Natural killer cell (primary cell): ENCODE measurements around the gene SLC2A11. TPM values are rescaled to one million over a fixed set of nuclear protein-coding genes. Genes with fewer than 3 reads are reported as not detected.

Source experiments
- ATAC-seq, 3 donors: fragments of 150-1000 bp in 2 of 3; fragments of 200-7000 bp in 1 of 3; cut with Tn5 transposase; 1 replicate in 1 of 3; 2 replicates in 2 of 3; pipeline ENCODE4 v1.10.0; 2021; ENCODE audit warnings: mild to moderate bottlenecking in 2 of 3, moderate library complexity in 2 of 3
- DNase-seq, 2 donors: peaks; one replicate each; pipeline versions ENCODE4 v3.0.0 to v3.0.0-alpha.2; 2013 to 2021; ENCODE audit warnings: mixed read lengths in 1 of 2
- H3K27ac ChIP-seq: one replicate; pipeline ENCODE4 v1.5.1; 2013; ENCODE audit warnings: mild to moderate bottlenecking, low read length
- H3K27me3 ChIP-seq: one replicate; pipeline ENCODE4 v1.6.1; 2013; ENCODE audit warnings: low read length; ENCODE audit not compliant: control insufficient read depth, insufficient read depth
- H3K36me3 ChIP-seq: one replicate; pipeline ENCODE4 v1.6.1; 2013; ENCODE audit warnings: low read length; ENCODE audit not compliant: control insufficient read depth, insufficient read depth
- H3K4me1 ChIP-seq: one replicate; pipeline ENCODE4 v1.6.1; 2013; ENCODE audit warnings: low read length; ENCODE audit not compliant: control insufficient read depth, insufficient read depth
- H3K4me3 ChIP-seq: one replicate; pipeline ENCODE4 v1.5.1; 2013; ENCODE audit warnings: low read length
- H3K9me3 ChIP-seq: one replicate; pipeline ENCODE4 v1.6.1; 2013; ENCODE audit warnings: low read length; ENCODE audit not compliant: control insufficient read depth, insufficient read depth
- H3K27ac Mint-ChIP-seq, 2 donors: one replicate each; pipeline ENCODE4 v1.8.0; 2022; ENCODE audit warnings: mild to moderate bottlenecking in 2 of 2, mixed read lengths in 2 of 2, moderate library complexity in 1 of 2
- H3K27me3 Mint-ChIP-seq, 2 donors: one replicate each; pipeline ENCODE4 v1.8.0; 2022; ENCODE audit warnings: low read depth in 2 of 2, mixed read lengths in 2 of 2
- H3K36me3 Mint-ChIP-seq: one replicate; pipeline ENCODE4 v1.8.0; 2022; ENCODE audit warnings: mixed read lengths
- H3K4me1 Mint-ChIP-seq, 2 donors: one replicate each; pipeline ENCODE4 v1.8.0; 2022; ENCODE audit warnings: mixed read lengths in 2 of 2
- H3K4me3 Mint-ChIP-seq: one replicate; pipeline ENCODE4 v1.8.0; 2022; ENCODE audit warnings: mild to moderate bottlenecking, moderate library complexity, mixed read lengths
- H3K9me3 Mint-ChIP-seq, 2 donors: one replicate each; pipeline ENCODE4 v1.8.0; 2022; ENCODE audit warnings: mixed read lengths in 2 of 2
- WGBS: methylation state at CpG from one replicate; pipeline ENCODE4 v1.1.7; 2013; ENCODE audit warnings: missing lambda C conversion rate; ENCODE audit not compliant: insufficient coverage; 5-methylcytosine and 5-hydroxymethylcytosine counted together
- intact Hi-C: fragments of 100-400 bp; cut with micrococcal nuclease; formaldehyde crosslinking; loops from one replicate; pipeline ENCODE4 v1.14.2; 2022
- total RNA-seq, 4 donors: library from RNA; stranded (reverse); fragments of 120-200 nt in 1 of 4; gene quantifications; one replicate each; pipeline versions ENCODE4 v1.2.3 to v1.2.4, GENCODE V29; 2013 to 2022
- TF ChIP-seq, protein P1 (sequence below): fragments of 200-600 bp; IDR thresholded peaks from one replicate; pipeline ENCODE4 v1.8.0; 2022; ENCODE audit warnings: antibody characterized with exemption

SLC2A11 gene
- total RNA-seq, 3 donors from 2014 or later (not counting 1 experiment from before 2014, with no cell fraction given) = 9.2 to 14.1 (median 11.8) TPM

DNA sequence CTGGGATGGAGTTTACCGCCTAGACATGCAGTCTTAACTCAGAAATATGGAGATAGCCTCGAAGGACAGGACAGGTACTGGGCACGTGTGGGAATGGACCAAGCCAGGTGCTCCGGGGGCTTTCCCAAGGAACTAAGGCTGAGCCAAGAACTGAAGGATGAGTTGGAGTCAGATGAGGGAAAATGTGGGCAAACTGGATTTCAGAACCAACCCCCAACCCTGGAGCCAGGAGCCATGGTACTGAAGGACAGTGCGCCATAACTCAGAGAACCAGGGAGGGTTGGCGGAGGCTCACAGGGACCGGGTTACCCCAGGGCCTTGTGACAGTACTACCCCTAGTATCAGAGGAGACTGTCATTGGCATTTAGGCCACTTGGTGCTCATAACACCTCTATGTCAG lies 34.1 kb downstream of the SLC2A11 start:
- H3K27ac ChIP-seq = no peak overlapping the region
- Mint-ChIP-seq H3K9me3 (no peaks in the 10 kb centered on the region), H3K4me3 (peak overlapping the region; percentile 93), H3K4me1 (peaks cover 14 to 38% of the 10 kb centered on the region in 2 donors), H3K27ac (peak overlapping the region; percentile 90 to 96), H3K27me3 (no peaks in the 10 kb centered on the region), H3K36me3 (no peaks in the 10 kb centered on the region)
- intact Hi-C loops = no loop called here
- H3K9me3 ChIP-seq = no peaks in the 10 kb centered on the region
- ATAC-seq (no peak), DNase-seq (no peak)
- peaks cover 6% of the 10 kb centered on the region for H3K36me3 ChIP-seq
- H3K4me1 ChIP-seq = peaks cover 23% of the 10 kb centered on the region
- WGBS = 91% methylated on average over 7 of the region's 7 CpGs
- no peak overlapping the region for H3K4me3 ChIP-seq
- TF ChIP-seq, protein P1, sequence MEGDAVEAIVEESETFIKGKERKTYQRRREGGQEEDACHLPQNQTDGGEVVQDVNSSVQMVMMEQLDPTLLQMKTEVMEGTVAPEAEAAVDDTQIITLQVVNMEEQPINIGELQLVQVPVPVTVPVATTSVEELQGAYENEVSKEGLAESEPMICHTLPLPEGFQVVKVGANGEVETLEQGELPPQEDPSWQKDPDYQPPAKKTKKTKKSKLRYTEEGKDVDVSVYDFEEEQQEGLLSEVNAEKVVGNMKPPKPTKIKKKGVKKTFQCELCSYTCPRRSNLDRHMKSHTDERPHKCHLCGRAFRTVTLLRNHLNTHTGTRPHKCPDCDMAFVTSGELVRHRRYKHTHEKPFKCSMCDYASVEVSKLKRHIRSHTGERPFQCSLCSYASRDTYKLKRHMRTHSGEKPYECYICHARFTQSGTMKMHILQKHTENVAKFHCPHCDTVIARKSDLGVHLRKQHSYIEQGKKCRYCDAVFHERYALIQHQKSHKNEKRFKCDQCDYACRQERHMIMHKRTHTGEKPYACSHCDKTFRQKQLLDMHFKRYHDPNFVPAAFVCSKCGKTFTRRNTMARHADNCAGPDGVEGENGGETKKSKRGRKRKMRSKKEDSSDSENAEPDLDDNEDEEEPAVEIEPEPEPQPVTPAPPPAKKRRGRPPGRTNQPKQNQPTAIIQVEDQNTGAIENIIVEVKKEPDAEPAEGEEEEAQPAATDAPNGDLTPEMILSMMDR = no peak
- no peaks in the 10 kb centered on the region for H3K27me3 ChIP-seq

DNA sequence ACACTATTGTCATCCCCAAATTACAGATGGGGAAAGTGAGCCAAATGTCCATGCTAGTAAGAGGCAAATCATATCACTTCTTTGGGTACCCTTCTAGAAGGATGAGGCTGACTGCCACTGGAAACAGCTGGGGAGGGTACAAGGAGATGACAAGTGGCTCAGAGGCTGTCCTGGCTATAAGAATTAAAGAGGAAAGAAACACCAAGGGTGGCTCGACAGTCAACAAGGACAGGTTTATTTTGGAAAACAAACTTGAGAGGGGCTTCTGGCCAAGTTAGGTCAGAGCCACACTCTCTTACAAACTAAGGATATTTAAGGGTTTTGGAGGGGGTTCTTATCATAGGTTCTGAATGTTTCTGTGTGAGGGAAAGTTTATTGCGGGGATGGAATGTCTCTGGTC lies 34.5 kb downstream of the SLC2A11 start:
- ATAC-seq (no peak), DNase-seq (no peak)
- no peaks in the 10 kb centered on the region for H3K27me3 Mint-ChIP-seq
- peaks cover 14 to 42% of the 10 kb centered on the region in 2 donors for H3K4me1 Mint-ChIP-seq
- H3K27ac Mint-ChIP-seq = peak overlapping the region; percentile 90 to 96
- Histone ChIP-seq H3K36me3 (peaks cover 9% of the 10 kb centered on the region), H3K4me3 (no peak overlapping the region), H3K9me3 (no peaks in the 10 kb centered on the region), H3K27me3 (no peaks in the 10 kb centered on the region), H3K27ac (no peak overlapping the region), H3K4me1 (peaks cover 23% of the 10 kb centered on the region)
- intact Hi-C loops = no loop called here
- no peaks in the 10 kb centered on the region for H3K9me3 Mint-ChIP-seq
- TF ChIP-seq, protein P1 = no peak
- H3K36me3 Mint-ChIP-seq = no peaks in the 10 kb centered on the region
- 95% methylated on average over 2 of the region's 2 CpGs for WGBS
- peak overlapping the region; percentile 93 for H3K4me3 Mint-ChIP-seq

DNA sequence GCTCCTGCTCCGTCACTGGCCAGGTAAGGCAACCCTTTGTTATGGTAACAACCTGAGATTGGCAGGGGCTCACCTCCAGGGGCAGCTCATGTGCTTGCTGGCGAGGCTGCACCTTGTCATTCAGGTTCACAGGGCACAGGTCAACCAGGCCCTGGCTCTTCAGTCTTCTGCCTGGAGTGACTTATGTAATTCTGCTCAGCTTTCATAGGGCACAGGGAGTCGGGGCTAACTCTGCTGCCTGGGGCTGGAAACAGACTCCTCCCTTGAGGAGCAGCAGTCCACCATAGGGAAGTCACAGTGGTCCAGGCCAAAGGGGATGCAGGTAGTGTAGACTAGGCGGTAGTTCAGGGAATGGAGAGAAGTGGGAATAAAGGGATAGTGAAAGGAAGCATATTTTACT lies 35.0 kb downstream of the SLC2A11 start:
- ATAC-seq = no peak
- peak overlapping the region; percentile 90 to 96 for H3K27ac Mint-ChIP-seq
- H3K4me3 Mint-ChIP-seq = peak overlapping the region; percentile 93
- no peaks in the 10 kb centered on the region for H3K27me3 Mint-ChIP-seq
- intact Hi-C loops = no loop called here
- H3K9me3 ChIP-seq = no peaks in the 10 kb centered on the region
- H3K4me1 ChIP-seq = peaks cover 23% of the 10 kb centered on the region
- H3K36me3 ChIP-seq = peaks cover 12% of the 10 kb centered on the region
- H3K4me3 ChIP-seq = no peak overlapping the region
- H3K4me1 Mint-ChIP-seq = peaks cover 14 to 43% of the 10 kb centered on the region in 2 donors
- TF ChIP-seq, protein P1 = no peak
- DNase-seq = no peak
- 94% methylated on average over 4 of the region's 4 CpGs for WGBS
- no peak overlapping the region for H3K27ac ChIP-seq
- no peaks in the 10 kb centered on the region for H3K9me3 Mint-ChIP-seq
- no peaks in the 10 kb centered on the region for H3K27me3 ChIP-seq
- no peaks in the 10 kb centered on the region for H3K36me3 Mint-ChIP-seq
